OCI-M1 (cell line): ENCODE data around the gene CAMK2G.
"Not testable (repeated sequence)": the region's sequence is repeated elsewhere in the genome, so short reads cannot be mapped to it uniquely, and the experiment has no call there.

ENCODE experiments used
- DNase-seq: peaks from one replicate; lab custom pipeline; 2025; lab: John Stamatoyannopoulos, UW

Gene CAMK2G

GRCh38 chr10:73874267-73875138 is at the start of gene CAMK2G:
TSS of gene CAMK2G (minus strand) at chr10:73874555. CDS start at chr10:73874461, 94 bp downstream.
- DNase-seq = peak; percentile 87

GRCh38 chr10:73922864-73923133 is 48.4 kb upstream of the CAMK2G start:
- no peak for DNase-seq

- DNase-seq = no peak
Observed at GRCh38 chr10:73922007-73922863, 47.9 kb upstream of the CAMK2G start.

- peak; percentile 79 for DNase-seq
Observed at GRCh38 chr10:73920089-73920488, 45.7 kb upstream of the CAMK2G start.

GRCh38 chr10:73919481-73919880 is 45.1 kb upstream of the CAMK2G start:
- DNase-seq = not testable (repeated sequence)

GRCh38 chr10:73917566-73918305 is 43.4 kb upstream of the CAMK2G start:
- DNase-seq = no peak

- DNase-seq = peak; percentile 87
Observed at GRCh38 chr10:73916761-73917470, 42.6 kb upstream of the CAMK2G start.

GRCh38 chr10:73915206-73915851 is 41.0 kb upstream of the CAMK2G start:
- no peak for DNase-seq

- DNase-seq = no peak
Observed at GRCh38 chr10:73914036-73914435, 39.7 kb upstream of the CAMK2G start.

GRCh38 chr10:73911553-73912004 is 37.2 kb upstream of the CAMK2G start:
- DNase-seq = no peak

- DNase-seq = peak; percentile 63
Observed at GRCh38 chr10:73910764-73911552, 36.6 kb upstream of the CAMK2G start, which contains the start of gene PLAU. TSS of gene PLAU (plus strand) at chr10:73911132. CDS start at chr10:73911556, 424 bp downstream.

GRCh38 chr10:73910401-73910763 is 36.0 kb upstream of the CAMK2G start:
- DNase-seq = peak; percentile 74

- DNase-seq = peak; percentile 55
Observed at GRCh38 chr10:73909540-73910115, 35.3 kb upstream of the CAMK2G start.

- DNase-seq = peak; percentile 93
Observed at GRCh38 chr10:73908853-73909539, 34.6 kb upstream of the CAMK2G start.

- peak; percentile 94 for DNase-seq
Observed at GRCh38 chr10:73907841-73908517, 33.6 kb upstream of the CAMK2G start.

- peak; percentile 42 for DNase-seq
Observed at GRCh38 chr10:73906524-73907447, 32.4 kb upstream of the CAMK2G start.

- DNase-seq = no peak
Observed at GRCh38 chr10:73905256-73906020, 31.1 kb upstream of the CAMK2G start.
